K562 (cell line): ENCODE results near the gene C6orf163.

ENCODE experiments used
- ATF1 ChIP-seq, 2 experiments: fragments of 450-650 bp in 1 of 2; IDR thresholded peaks; 2 replicates each; pipeline ENCODE4 v1.6.1; 2016; ENCODE audit warnings: missing compliant biosample characterization in 1 of 2, missing genetic modification characterization in 1 of 2
- ATF6 ChIP-seq: sonication (generic); formaldehyde crosslinking; IDR thresholded peaks from 2 replicates; pipeline ENCODE4 v1.4.0; 2020; ENCODE audit warnings: mild to moderate bottlenecking, missing genetic modification reagents
- CREB1 ChIP-seq, 2 experiments: sonication (generic) in 1 of 2; formaldehyde crosslinking in 1 of 2; IDR thresholded peaks; 2 replicates each; pipeline versions ENCODE4 v1.6.1 to v1.8.0; 2012 to 2022; ENCODE audit warnings: inconsistent platforms in 1 of 2, mild to moderate bottlenecking in 1 of 2, missing genetic modification reagents in 1 of 2, moderate library complexity in 1 of 2
- CTCF ChIP-seq, 3 experiments: IDR thresholded peaks in 2 of 3; conservative IDR thresholded peaks in 1 of 3; 2 replicates each; pipeline ENCODE4 v1.5.1; 2011 to 2012; ENCODE audit warnings: low read length in 3 of 3, mild to moderate bottlenecking in 3 of 3, control low read depth in 2 of 3, improper control_type of control experiment in 1 of 3, inconsistent platforms in 1 of 3, low read depth in 1 of 3, mixed read lengths in 1 of 3, moderate library complexity in 1 of 3; ENCODE audit not compliant: insufficient read depth in 2 of 3
- POLR2G ChIP-seq: fragments of 200-400 bp; formaldehyde crosslinking; IDR thresholded peaks from 2 replicates; pipeline ENCODE4 v1.6.1; 2017; ENCODE audit warnings: low read depth, mild to moderate bottlenecking, antibody characterized with exemption, low read length, moderate library complexity
- PTBP1 ChIP-seq: fragments of 200-400 bp; formaldehyde crosslinking; IDR thresholded peaks from 2 replicates; pipeline ENCODE4 v1.6.1; 2017; ENCODE audit warnings: low read depth, low read length
- SMAD4 ChIP-seq: fragments of 250-450 bp; sonication (Bioruptor Pico); conservative IDR thresholded peaks from 2 replicates; pipeline ENCODE4 v1.8.0; 2021; ENCODE audit warnings: inconsistent platforms, mild to moderate bottlenecking, moderate library complexity
- SRSF1 ChIP-seq: fragments of 200-400 bp; formaldehyde crosslinking; IDR thresholded peaks from 2 replicates; pipeline ENCODE4 v1.6.1; 2017; ENCODE audit warnings: mild to moderate bottlenecking, low read depth, low read length, moderate library complexity
- TBL1XR1 ChIP-seq, 2 experiments: IDR thresholded peaks; 2 replicates each; pipeline ENCODE4 v1.6.1; 2012; ENCODE audit warnings: improper control_type of control experiment in 2 of 2, low read length in 2 of 2, mild to moderate bottlenecking in 1 of 2
- ZKSCAN8 ChIP-seq: fragments of 200-800 bp; sonication (Bioruptor generic); IDR thresholded peaks from 2 replicates; pipeline ENCODE4 v1.6.1; 2016; ENCODE audit warnings: missing genetic modification characterization, missing compliant biosample characterization
- ZNF395 ChIP-seq: fragments of 200-800 bp; sonication (Bioruptor generic); IDR thresholded peaks from 2 replicates; pipeline ENCODE4 v1.6.1; 2017; ENCODE audit warnings: missing genetic modification characterization, missing compliant biosample characterization
- ZNF740 ChIP-seq, 3 experiments: fragments of 200-800 bp in 1 of 3; sonication (Bioruptor generic) in 1 of 3; sonication (generic) in 1 of 3; formaldehyde crosslinking in 1 of 3; IDR thresholded peaks; 2 replicates each; pipeline versions ENCODE4 v1.6.1 to v1.8.0; 2016 to 2022; ENCODE audit warnings: mild to moderate bottlenecking in 2 of 3, missing compliant biosample characterization in 2 of 3, missing genetic modification characterization in 2 of 3, missing genetic modification reagents in 1 of 3

- TF ChIP-seq PTBP1 (no peak), TBL1XR1 (IDR thresholded peaks at IDR 0.05; ENCODE audit: low read length in 2 of 2) (no peak), ZNF740 (CRISPR knock-in tag; IDR thresholded peaks at IDR 0.05) (no peak), ZNF740 (tag; IDR thresholded peaks at IDR 0.05) (no peak), ATF1 (CRISPR knock-in tag; IDR thresholded peaks at IDR 0.05) (no peak), ATF1 (tag; IDR thresholded peaks at IDR 0.05) (no peak), ZNF395 (CRISPR knock-in tag) (no peak), ZKSCAN8 (CRISPR knock-in tag) (no peak), CTCF (IDR thresholded peaks at IDR 0.05 in 2 of 3, conservative IDR thresholded peaks at IDR 0.05 in 1 of 3; ENCODE audit: insufficient read depth in 2 of 3, low read depth in 1 of 3, low read length in 3 of 3) (no peak), CREB1 (IDR thresholded peaks at IDR 0.05) (no peak), CREB1 (CRISPR knock-in tag; IDR thresholded peaks at IDR 0.05) (no peak), POLR2G (no peak), SRSF1 (no peak), SMAD4 (CRISPR knock-in tag) (no peak), ATF6 (CRISPR knock-in tag) (no peak)
These were observed 2.7 kb upstream of the C6orf163 start for GRCh38 chr6:87341899-87342298.
